Stimulated activated naive B cell treated with anti-CD40 and anti-IgM and Interleukin-4, amounts not matched to agents 10 μg/mL and 1 μg/mL and 100 μg/mL, for 72 hours (primary cell): ENCODE measurements around the gene CASP8.
"Not testable (repeated sequence)": the region's sequence is repeated elsewhere in the genome, so short reads cannot be mapped to it uniquely, and the experiment has no call there.

Experiments
- ATAC-seq, 2 donors: fragments of 150-1000 bp; cut with Tn5 transposase; replicated peaks; 2 replicates each; pipeline ENCODE4 v1.10.0; 2021; ENCODE audit warnings: moderate library complexity in 1 of 2
- DNase-seq: peaks from one replicate; pipeline ENCODE4 v3.0.0; 2021
- H3K27ac Mint-ChIP-seq: one replicate; pipeline ENCODE4 v1.8.0; 2022; ENCODE audit warnings: mild to moderate bottlenecking, mixed read lengths
- H3K27me3 Mint-ChIP-seq, 2 donors: one replicate each; pipeline ENCODE4 v1.8.0; 2022; ENCODE audit warnings: mixed read lengths in 2 of 2
- H3K36me3 Mint-ChIP-seq, 2 donors: one replicate each; pipeline ENCODE4 v1.8.0; 2022; ENCODE audit warnings: mixed read lengths in 2 of 2, mild to moderate bottlenecking in 1 of 2
- H3K4me1 Mint-ChIP-seq, 2 donors: one replicate each; pipeline ENCODE4 v1.8.0; 2022; ENCODE audit warnings: mixed read lengths in 2 of 2, mild to moderate bottlenecking in 1 of 2
- H3K4me3 Mint-ChIP-seq, 2 donors: one replicate each; pipeline ENCODE4 v1.8.0; 2022; ENCODE audit warnings: mild to moderate bottlenecking in 2 of 2, mixed read lengths in 2 of 2, moderate library complexity in 1 of 2
- H3K9me3 Mint-ChIP-seq, 2 donors: one replicate each; pipeline ENCODE4 v1.8.0; 2022; ENCODE audit warnings: mixed read lengths in 2 of 2, mild to moderate bottlenecking in 1 of 2

The CASP8 gene

DNA sequence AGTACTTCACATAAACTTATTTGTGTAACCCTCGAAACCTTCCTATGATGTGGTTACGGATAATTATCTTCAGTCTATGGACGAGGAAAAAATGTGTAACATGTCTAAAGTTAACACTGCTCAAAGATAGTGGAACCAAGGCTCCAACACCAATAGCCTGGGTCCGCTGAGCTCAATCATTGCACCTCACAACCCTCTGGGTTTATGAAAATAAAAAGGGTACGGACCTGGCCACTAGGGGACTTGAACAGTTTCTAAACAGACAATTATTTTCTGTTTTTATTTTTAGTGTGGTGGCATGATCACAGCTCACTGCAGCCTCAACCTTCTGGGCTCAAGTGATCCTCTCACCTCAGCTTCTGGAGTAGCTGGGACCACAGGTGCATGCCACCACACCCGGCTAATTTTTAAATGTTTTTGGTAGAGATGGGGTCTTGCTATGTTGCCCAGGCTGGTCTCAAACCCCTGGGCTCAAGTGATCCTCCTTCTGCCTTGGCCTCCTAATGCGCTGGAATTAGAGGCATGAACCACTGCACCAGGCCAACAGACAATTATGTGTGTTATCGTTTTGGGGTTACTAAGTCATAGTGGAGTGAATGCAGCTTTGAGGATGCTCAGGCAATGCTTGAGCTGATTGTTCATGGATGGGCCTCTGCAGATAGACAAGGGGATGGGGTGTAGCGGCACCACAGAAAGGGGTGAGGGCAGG lies 10.1 kb downstream of the CASP8 start:
- no peak for ATAC-seq
- no peaks in the 10 kb centered on the region for H3K9me3 Mint-ChIP-seq
- H3K36me3 Mint-ChIP-seq: peaks cover 48 to 58% of the 10 kb centered on the region in 2 donors
- no peak overlapping the region for H3K27ac Mint-ChIP-seq
- H3K4me3 Mint-ChIP-seq: no peak overlapping the region
- H3K4me1 Mint-ChIP-seq: peaks cover 24 to 40% of the 10 kb centered on the region in 2 donors
- no peak for DNase-seq
- no peaks in the 10 kb centered on the region for H3K27me3 Mint-ChIP-seq

- H3K4me3 Mint-ChIP-seq: no peak overlapping the region
- no peaks in the 10 kb centered on the region for H3K9me3 Mint-ChIP-seq
- H3K4me1 Mint-ChIP-seq: peaks cover 10 to 26% of the 10 kb centered on the region in 2 donors
- no peaks in the 10 kb centered on the region for H3K27me3 Mint-ChIP-seq
- ATAC-seq: no peak
- no peak overlapping the region for H3K27ac Mint-ChIP-seq
- DNase-seq: no peak
- peaks cover 52 to 57% of the 10 kb centered on the region in 2 donors for H3K36me3 Mint-ChIP-seq
These were observed 11.6 kb downstream of the CASP8 start for GRCh38 chr2:201271917-201272316.

- Mint-ChIP-seq H3K9me3 (no peaks in the 10 kb centered on the region), H3K4me3 (no peak overlapping the region), H3K36me3 (peaks cover 53 to 62% of the 10 kb centered on the region in 2 donors), H3K27me3 (no peaks in the 10 kb centered on the region), H3K4me1 (peaks cover 10 to 31% of the 10 kb centered on the region in 2 donors), H3K27ac (no peak overlapping the region)
- DNase-seq (no peak), ATAC-seq (no peak)
These were observed 13.1 kb downstream of the CASP8 start for GRCh38 chr2:201273330-201273983.

GRCh38 chr2:201275069-201275468 lies 14.7 kb downstream of the CASP8 start:
- H3K4me3 Mint-ChIP-seq: no peak overlapping the region
- ATAC-seq (no peak), DNase-seq (no peak)
- no peak overlapping the region for H3K27ac Mint-ChIP-seq
- no peaks in the 10 kb centered on the region for H3K27me3 Mint-ChIP-seq
- peaks cover 60 to 69% of the 10 kb centered on the region in 2 donors for H3K36me3 Mint-ChIP-seq
- H3K9me3 Mint-ChIP-seq: no peaks in the 10 kb centered on the region
- H3K4me1 Mint-ChIP-seq: peaks cover 15 to 39% of the 10 kb centered on the region in 2 donors

DNA sequence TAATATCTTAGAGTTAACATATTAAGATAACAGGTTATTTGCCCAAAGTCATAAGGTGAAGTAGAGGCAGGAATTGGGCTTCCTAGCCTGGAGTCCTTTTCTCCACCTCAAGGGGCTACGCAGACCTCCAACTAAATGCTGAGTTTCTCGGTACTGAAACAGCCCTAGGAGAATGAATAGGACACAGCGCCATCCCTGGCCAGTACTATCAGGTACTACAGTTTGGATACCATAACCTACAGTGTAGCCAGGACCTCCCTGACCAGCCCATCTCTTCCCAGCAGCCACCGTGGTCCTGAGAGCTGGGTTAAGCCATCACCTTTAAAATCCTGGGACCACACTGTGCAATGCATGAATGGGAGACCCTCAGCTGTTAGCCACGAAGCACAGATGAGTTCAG lies 15.7 kb downstream of the CASP8 start:
- ATAC-seq (no peak), DNase-seq (no peak)
- peaks cover 63 to 73% of the 10 kb centered on the region in 2 donors for H3K36me3 Mint-ChIP-seq
- H3K9me3 Mint-ChIP-seq: no peaks in the 10 kb centered on the region
- no peak overlapping the region for H3K27ac Mint-ChIP-seq
- no peak overlapping the region for H3K4me3 Mint-ChIP-seq
- H3K27me3 Mint-ChIP-seq: no peaks in the 10 kb centered on the region
- peaks cover 15 to 41% of the 10 kb centered on the region in 2 donors for H3K4me1 Mint-ChIP-seq

GRCh38 chr2:201276511-201276910 lies 16.2 kb downstream of the CASP8 start:
- no peak overlapping the region for H3K4me3 Mint-ChIP-seq
- DNase-seq: no peak
- H3K4me1 Mint-ChIP-seq: peaks cover 14 to 37% of the 10 kb centered on the region in 2 donors
- no peak for ATAC-seq
- H3K9me3 Mint-ChIP-seq: no peaks in the 10 kb centered on the region
- H3K36me3 Mint-ChIP-seq: peaks cover 61 to 72% of the 10 kb centered on the region in 2 donors
- H3K27me3 Mint-ChIP-seq: no peaks in the 10 kb centered on the region
- no peak overlapping the region for H3K27ac Mint-ChIP-seq

DNA sequence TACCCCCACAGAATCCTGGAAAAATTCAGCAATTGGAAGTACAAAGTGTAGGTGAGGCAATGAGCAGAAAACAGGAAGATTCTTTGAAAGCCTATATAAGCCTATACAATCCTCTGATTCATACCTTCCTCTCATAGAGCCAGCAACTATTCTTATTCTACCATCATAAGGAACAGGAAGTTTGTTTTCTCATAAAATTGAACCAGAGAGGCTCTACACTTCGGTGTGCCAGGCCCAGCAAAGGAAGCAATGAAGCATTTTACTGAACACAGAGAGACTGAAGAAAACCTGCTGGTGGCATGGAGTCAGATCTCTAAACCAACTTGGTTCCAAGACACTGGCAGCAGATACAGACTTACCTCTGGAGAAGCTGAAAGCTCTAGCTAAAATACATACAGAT lies 18.7 kb downstream of the CASP8 start:
- Mint-ChIP-seq H3K27me3 (no peaks in the 10 kb centered on the region), H3K4me3 (no peak overlapping the region), H3K9me3 (no peaks in the 10 kb centered on the region), H3K36me3 (peaks cover 44 to 52% of the 10 kb centered on the region in 2 donors), H3K27ac (peak overlapping the region; percentile 63), H3K4me1 (peaks cover 10 to 29% of the 10 kb centered on the region in 2 donors)
- ATAC-seq (peak; percentile 20 to 41), DNase-seq (no peak)

- Mint-ChIP-seq H3K9me3 (no peaks in the 10 kb centered on the region), H3K36me3 (peaks cover 42 to 47% of the 10 kb centered on the region in 2 donors), H3K27me3 (no peaks in the 10 kb centered on the region), H3K27ac (peak overlapping the region; percentile 2), H3K4me3 (no peak overlapping the region), H3K4me1 (peaks cover 10 to 29% of the 10 kb centered on the region in 2 donors)
- DNase-seq (no peak), ATAC-seq (no peak)
These were observed 20.1 kb downstream of the CASP8 start for GRCh38 chr2:201280191-201281040.

DNA sequence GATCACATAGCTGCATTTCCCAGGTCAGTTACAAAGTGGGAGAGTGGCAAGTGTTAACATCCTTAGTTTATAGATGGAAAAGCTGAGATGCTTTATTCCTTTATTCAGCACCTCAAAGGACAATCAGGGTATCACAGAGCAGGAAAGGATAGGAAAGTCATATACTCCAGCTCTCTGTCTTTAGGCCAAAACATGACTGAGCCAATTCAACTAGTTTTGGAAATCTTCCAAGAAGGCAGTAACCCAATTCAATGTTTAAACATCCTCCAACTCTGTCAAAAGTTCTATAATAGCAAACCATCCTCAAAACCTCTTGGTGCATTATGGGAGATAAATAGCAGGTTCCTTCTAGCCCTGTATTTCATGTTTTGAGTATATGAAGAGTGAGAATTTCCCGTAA lies 25.2 kb downstream of the CASP8 start:
- no peak overlapping the region for H3K27ac Mint-ChIP-seq
- DNase-seq: no peak

GRCh38 chr2:201290457-201291148 lies 30.3 kb downstream of the CASP8 start:
- not testable (repeated sequence) for H3K4me1 Mint-ChIP-seq, H3K4me3 Mint-ChIP-seq, H3K27me3 Mint-ChIP-seq, ATAC-seq, H3K27ac Mint-ChIP-seq, DNase-seq
- H3K9me3 Mint-ChIP-seq: peaks cover 12 to 18% of the 10 kb centered on the region in 2 donors
- H3K36me3 Mint-ChIP-seq: peaks cover 58 to 72% of the 10 kb centered on the region in 2 donors

More for the DNA sequence above, 25.2 kb downstream of the CASP8 start:
- Mint-ChIP-seq H3K4me3 (no peak overlapping the region), H3K9me3 (peaks cover 0 to 4% of the 10 kb centered on the region in 2 donors), H3K4me1 (peaks cover 4% of the 10 kb centered on the region in 2 donors), H3K27me3 (no peaks in the 10 kb centered on the region), H3K36me3 (peaks cover 45 to 53% of the 10 kb centered on the region in 2 donors)
- no peak for ATAC-seq

DNA sequence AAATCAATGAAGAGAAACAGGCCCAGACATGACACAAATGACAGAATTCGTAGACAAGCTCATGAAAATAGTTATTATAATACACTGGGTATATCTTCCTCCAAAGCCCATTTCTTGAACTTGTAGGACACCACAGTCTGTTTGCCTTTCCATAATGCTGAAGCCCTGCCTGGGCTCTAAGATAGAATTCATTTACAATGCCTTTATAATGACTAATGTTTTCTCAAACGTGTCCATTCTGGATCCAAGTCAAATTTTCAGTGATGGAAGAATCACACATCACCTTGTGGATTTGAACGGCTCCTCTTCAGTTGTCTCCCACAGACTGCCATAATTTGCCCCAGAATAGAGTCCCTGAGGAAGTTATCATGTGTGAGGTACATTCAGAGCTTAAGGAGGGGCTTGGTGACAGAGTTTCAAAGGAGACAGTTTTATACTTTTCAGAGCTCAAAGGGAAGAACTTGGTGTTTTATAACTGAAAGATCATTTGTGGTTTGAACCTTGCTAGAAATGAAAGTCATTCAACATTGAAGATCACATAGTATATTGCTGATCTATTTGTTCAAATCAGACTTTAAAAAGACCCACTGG lies 38.2 kb downstream of the CASP8 start:
- H3K27ac Mint-ChIP-seq: no peak overlapping the region
- peaks cover 51 to 66% of the 10 kb centered on the region in 2 donors for H3K36me3 Mint-ChIP-seq
- H3K4me1 Mint-ChIP-seq: no peaks in the 10 kb centered on the region
- peaks cover 20 to 21% of the 10 kb centered on the region in 2 donors for H3K9me3 Mint-ChIP-seq
- DNase-seq: no peak
- ATAC-seq: no peak
- H3K27me3 Mint-ChIP-seq: no peaks in the 10 kb centered on the region
- H3K4me3 Mint-ChIP-seq: no peak overlapping the region

GRCh38 chr2:201299929-201300328 lies 39.6 kb downstream of the CASP8 start:
- not testable (repeated sequence) for H3K27ac Mint-ChIP-seq, DNase-seq, H3K27me3 Mint-ChIP-seq, ATAC-seq, H3K4me1 Mint-ChIP-seq, H3K4me3 Mint-ChIP-seq
- Mint-ChIP-seq H3K9me3 (peaks cover 20 to 23% of the 10 kb centered on the region in 2 donors), H3K36me3 (peaks cover 57 to 70% of the 10 kb centered on the region in 2 donors)

GRCh38 chr2:201307876-201308275 lies 47.5 kb downstream of the CASP8 start:
- no peaks in the 10 kb centered on the region for H3K4me1 Mint-ChIP-seq
- peaks cover 14% of the 10 kb centered on the region in 2 donors for H3K9me3 Mint-ChIP-seq
- no peak overlapping the region for H3K27ac Mint-ChIP-seq
- peaks cover 48 to 75% of the 10 kb centered on the region in 2 donors for H3K36me3 Mint-ChIP-seq
- no peak for ATAC-seq
- no peak for DNase-seq
- H3K4me3 Mint-ChIP-seq: no peak overlapping the region
- no peaks in the 10 kb centered on the region for H3K27me3 Mint-ChIP-seq
